Lung (tissue), 12 donors: ENCODE measurements around the gene LINC01488. TPM values are rescaled to one million over a fixed set of nuclear protein-coding genes. Genes with fewer than 3 reads are reported as not detected.
A peak's percentile ranks its signal among the peaks of the same experiment; 100 is the strongest.

ENCODE experiments used
- ATAC-seq: fragments of 200-7000 bp; cut with Tn5 transposase; one replicate; pipeline ENCODE4 v1.9.1; 2020; ENCODE audit warnings: moderate number of reproducible peaks; ENCODE audit not compliant: insufficient read depth, low FRiP score
- DNase-seq, 3 donors: peaks; one replicate each; pipeline ENCODE4 v3.0.0-alpha.2; 2013 to 2017
- H3K27ac ChIP-seq, 2 donors: one replicate each; pipeline ENCODE4 v1.5.1; 2013; ENCODE audit warnings: mild to moderate bottlenecking in 2 of 2, moderate library complexity in 2 of 2, control low read depth in 1 of 2, inconsistent platforms in 1 of 2, low read depth in 1 of 2, low read length in 1 of 2
- H3K27me3 ChIP-seq, 3 donors: one replicate each; pipeline ENCODE4 v1.5.1; 2013; ENCODE audit warnings: low read length in 2 of 3; ENCODE audit not compliant: control insufficient read depth in 3 of 3, insufficient read depth in 3 of 3
- H3K36me3 ChIP-seq, 4 donors: one replicate each; pipeline ENCODE4 v1.5.1; 2013; ENCODE audit warnings: low read length in 4 of 4, mild to moderate bottlenecking in 1 of 4, moderate library complexity in 1 of 4; ENCODE audit not compliant: control insufficient read depth in 4 of 4, insufficient read depth in 4 of 4
- H3K4me1 ChIP-seq, 5 donors: one replicate each; pipeline ENCODE4 v1.5.1; 2013; ENCODE audit warnings: low read length in 5 of 5, mild to moderate bottlenecking in 2 of 5, moderate library complexity in 1 of 5; ENCODE audit not compliant: control insufficient read depth in 5 of 5, insufficient read depth in 5 of 5
- H3K4me3 ChIP-seq: one replicate; pipeline ENCODE4 v1.5.1; 2013; ENCODE audit warnings: mild to moderate bottlenecking, control low read depth, moderate library complexity
- H3K9ac ChIP-seq, 2 donors: one replicate each; pipeline ENCODE4 v1.5.1; 2013; ENCODE audit warnings: low read length in 2 of 2, control low read depth in 1 of 2; ENCODE audit not compliant: insufficient read depth in 1 of 2
- H3K9me3 ChIP-seq, 4 donors: one replicate each; pipeline ENCODE4 v1.5.1; 2013; ENCODE audit warnings: low read length in 3 of 4, mild to moderate bottlenecking in 1 of 4, moderate library complexity in 1 of 4; ENCODE audit not compliant: control insufficient read depth in 4 of 4, insufficient read depth in 3 of 4
- CTCF ChIP-seq: IDR thresholded peaks from 2 replicates; pipeline ENCODE4 v1.5.1; 2012; ENCODE audit warnings: mild to moderate bottlenecking; ENCODE audit errors: control extremely low read depth, extremely low read depth
- WGBS, 2 donors: extraction: QIAGEN DNeasy Blood & Tissue Kit; methylation state at CpG; one replicate each; pipeline ENCODE4 v1.1.7; 2013; 5-methylcytosine and 5-hydroxymethylcytosine counted together
- polyA plus RNA-seq, 2 donors: library from polyadenylated mRNA; stranded (reverse); fragments of 200-250 nt; gene quantifications; one replicate each; pipeline ENCODE4 v1.2.1, GENCODE V29; 2013
- total RNA-seq, 2 donors: library from RNA; depleted of rRNA in 1 of 2; stranded (reverse); fragments of >200 nt in 1 of 2; gene quantifications; one replicate each; pipeline ENCODE4 v1.2.1, GENCODE V29; 2014 to 2021
- donor health status: control.
- donor health status: control.
- donor health status: Bipolar disorder and iron deficiency.
- donor health status: healthy.
- donor health status: DM: yes; HTN: yes; CAD: no.

The LINC01488 gene
- total and polyA plus RNA-seq, 4 donors = not detected

GRCh38 chr11:69470301-69470700 lies 11.2 kb upstream of the LINC01488 start:
- Histone ChIP-seq H3K27ac (no peak overlapping the region), H3K9ac (no peak overlapping the region), H3K9me3 (peaks cover 0 to 6% (median 0%) of the 10 kb centered on the region in 4 donors), H3K36me3 (no peaks in the 10 kb centered on the region), H3K4me3 (no peak overlapping the region), H3K4me1 (peaks cover 0 to 5% (median 4%) of the 10 kb centered on the region in 5 donors), H3K27me3 (no peaks in the 10 kb centered on the region)
- 96 to 97% methylated on average over 9 of the region's 9 CpGs for WGBS, 2 donors
- DNase-seq (no peak), ATAC-seq (no peak)
- no peak for TF ChIP-seq CTCF

GRCh38 chr11:69470793-69471728 lies 10.4 kb upstream of the LINC01488 start:
- H3K36me3 ChIP-seq = no peaks in the 10 kb centered on the region
- no peak overlapping the region for H3K27ac ChIP-seq
- H3K27me3 ChIP-seq = no peaks in the 10 kb centered on the region
- peak; percentile 55 to 72 (median 58) for DNase-seq
- peaks cover 0 to 7% (median 4%) of the 10 kb centered on the region in 5 donors for H3K4me1 ChIP-seq
- H3K9me3 ChIP-seq = peaks cover 0 to 6% (median 0%) of the 10 kb centered on the region in 4 donors
- H3K4me3 ChIP-seq = no peak overlapping the region
- H3K9ac ChIP-seq = no peak overlapping the region
- TF ChIP-seq CTCF = no peak
- WGBS, 2 donors = 56 to 64% methylated on average over 64 of the region's 64 CpGs
- ATAC-seq = no peak

- H3K4me1 ChIP-seq = peaks cover 0 to 15% (median 4%) of the 10 kb centered on the region in 5 donors
- no peak for TF ChIP-seq CTCF
- H3K27ac ChIP-seq = no peak overlapping the region
- H3K9me3 ChIP-seq = peaks cover 0 to 6% (median 0%) of the 10 kb centered on the region in 4 donors
- ATAC-seq (no peak), DNase-seq (no peak)
- WGBS, 2 donors = 83 to 87% methylated on average over 17 of the region's 17 CpGs
- no peak overlapping the region for H3K4me3 ChIP-seq
- H3K27me3 ChIP-seq = no peaks in the 10 kb centered on the region
- H3K9ac ChIP-seq = no peak overlapping the region
- H3K36me3 ChIP-seq = no peaks in the 10 kb centered on the region
Measured at GRCh38 chr11:69471729-69472540, 9.5 kb upstream of the LINC01488 start.
